Measurements from ENCODE around the gene CAV1.
"Not testable (repeated sequence)": the region's sequence is repeated elsewhere in the genome, so short reads cannot be mapped to it uniquely, and the experiment has no call there.

Gene CAV1
- total RNA-seq, result 0 to 1.3 reads per million in 2 donors

- peak in 2 of 5 experiments; percentile 14 to 35 for DNase-seq
Measured at GRCh38 chr7:116524609-116525297, at the start of gene CAV1. Gene CAV1, plus strand, starts transcription at chr7:116525036. Its CDS starts 27 bp downstream, at chr7:116525063.

- no peak for DNase-seq
Measured at GRCh38 chr7:116477625-116478024, 47.2 kb upstream of the CAV1 start.

- no peak for DNase-seq
Measured at GRCh38 chr7:116478834-116479233, 46.0 kb upstream of the CAV1 start.

GRCh38 chr7:116483271-116483942, 41.4 kb upstream of the CAV1 start:
- DNase-seq, result no peak

GRCh38 chr7:116484389-116484788, 40.4 kb upstream of the CAV1 start:
- not testable (repeated sequence) for DNase-seq

GRCh38 chr7:116487907-116488521, 36.8 kb upstream of the CAV1 start:
- no peak for DNase-seq

- no peak for DNase-seq
Measured at GRCh38 chr7:116490351-116490750, 34.5 kb upstream of the CAV1 start.

GRCh38 chr7:116491887-116492653, 32.8 kb upstream of the CAV1 start:
- no peak for DNase-seq

- DNase-seq, result no peak
Measured at GRCh38 chr7:116492654-116493109, 32.2 kb upstream of the CAV1 start.

GRCh38 chr7:116493449-116493848, 31.4 kb upstream of the CAV1 start:
- no peak for DNase-seq

GRCh38 chr7:116494472-116494871, 30.4 kb upstream of the CAV1 start:
- no peak for DNase-seq

GRCh38 chr7:116495736-116496135, 29.1 kb upstream of the CAV1 start:
- DNase-seq, result no peak

GRCh38 chr7:116496653-116497052, 28.2 kb upstream of the CAV1 start:
- DNase-seq, result no peak

- no peak for DNase-seq
Measured at GRCh38 chr7:116497708-116498107, 27.1 kb upstream of the CAV1 start.

- peak in 1 of 5 experiments; percentile 3 for DNase-seq
Measured at GRCh38 chr7:116499168-116500077, 25.4 kb upstream of the CAV1 start, which contains the start of gene CAV2. Gene CAV2, plus strand, starts transcription at chr7:116499738. Its CDS starts 44 bp downstream, at chr7:116499782.

GRCh38 chr7:116500078-116500853, 24.6 kb upstream of the CAV1 start:
- peak in 3 of 5 experiments; percentile 12 to 35 (median 16) for DNase-seq

GRCh38 chr7:116501425-116502167, 23.2 kb upstream of the CAV1 start:
- DNase-seq, result no peak

GRCh38 chr7:116502201-116503096, 22.4 kb upstream of the CAV1 start:
- DNase-seq, result no peak

- DNase-seq, result no peak
Measured at GRCh38 chr7:116503835-116504234, 21.0 kb upstream of the CAV1 start.

Data from T-helper 2 cell (primary cell).